ENCODE results near the gene DNAL4.

The DNAL4 gene

DNA sequence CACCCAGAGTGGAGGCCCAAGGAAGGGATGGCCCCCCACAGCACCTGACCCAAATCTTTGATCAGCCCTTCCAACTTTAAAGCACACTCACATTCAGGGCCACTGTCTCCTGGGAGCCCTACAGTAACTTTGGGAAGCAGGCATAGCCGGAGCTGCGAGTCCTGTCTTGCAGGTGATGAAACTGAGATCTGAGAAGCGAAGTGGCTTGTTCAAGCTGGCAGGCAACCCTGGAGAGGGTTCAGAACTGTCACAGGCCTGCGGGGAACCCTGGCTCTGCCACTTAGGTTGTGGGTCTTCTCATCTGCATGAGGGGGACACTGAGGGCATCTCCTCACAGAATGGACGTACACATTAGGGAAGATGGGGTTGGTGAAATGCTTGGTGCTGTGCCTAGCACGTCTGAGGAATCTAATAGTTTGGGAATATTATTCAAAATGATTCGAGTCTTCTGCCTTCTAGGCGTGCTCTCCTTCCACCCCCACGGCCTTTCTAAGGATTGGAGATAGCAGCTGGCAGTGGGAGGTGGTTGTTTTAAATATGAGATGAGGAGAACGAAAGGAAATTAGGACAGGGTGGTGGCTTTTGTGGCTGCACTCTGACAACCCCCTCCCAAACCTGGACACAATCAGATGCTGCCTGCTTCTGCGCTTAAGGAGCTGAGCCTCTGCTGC is 19.3 kb downstream of the DNAL4 start:
- no peak for TF ChIP-seq CTCF (IDR thresholded peaks at IDR 0.05; ENCODE audit: control insufficient read depth, extremely low read depth, insufficient read depth)
- DNase-seq (ENCODE audit: low read depth): no peak
- H3K4me3 ChIP-seq (ENCODE audit: low read depth, low read length): no peak overlapping the region

DNA sequence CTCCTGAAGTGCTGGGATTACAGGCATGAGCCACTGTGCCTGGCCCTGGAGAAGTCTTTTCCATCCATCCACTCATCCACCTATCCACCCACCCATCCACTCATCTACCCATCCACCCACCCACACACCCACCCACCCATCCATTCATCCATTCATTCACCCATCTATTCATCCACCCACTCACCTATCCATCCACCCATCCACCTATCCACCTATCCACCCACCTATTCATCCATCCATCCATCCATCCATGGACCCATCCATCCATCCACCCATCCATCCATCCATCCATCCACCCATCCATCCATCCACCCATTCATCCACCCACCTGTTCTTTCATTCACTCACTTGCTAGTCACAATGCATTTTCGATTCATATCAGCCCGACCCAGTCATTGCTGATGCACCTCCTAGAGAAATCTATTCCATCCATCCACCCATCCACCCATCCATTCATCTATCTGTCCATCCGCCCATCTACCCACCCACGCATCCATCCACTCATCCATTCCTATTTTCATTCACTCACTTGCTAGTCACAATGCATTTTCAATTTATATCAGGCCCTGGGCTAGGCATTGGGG is 20.5 kb downstream of the DNAL4 start:
- no peak for DNase-seq (ENCODE audit: low read depth)
- H3K4me3 ChIP-seq (ENCODE audit: low read depth, low read length): no peak overlapping the region
- no peak for TF ChIP-seq CTCF (IDR thresholded peaks at IDR 0.05; ENCODE audit: control insufficient read depth, extremely low read depth, insufficient read depth)

- no peak for TF ChIP-seq CTCF (IDR thresholded peaks at IDR 0.05; ENCODE audit: control insufficient read depth, extremely low read depth, insufficient read depth)
- no peak for DNase-seq (ENCODE audit: low read depth)
- H3K4me3 ChIP-seq (ENCODE audit: low read depth, low read length): no peak overlapping the region
Measured at GRCh38 chr22:38772623-38772873, 21.4 kb downstream of the DNAL4 start.

GRCh38 chr22:38770257-38770949 is 23.5 kb downstream of the DNAL4 start:
- no peak for TF ChIP-seq CTCF (IDR thresholded peaks at IDR 0.05; ENCODE audit: control insufficient read depth, extremely low read depth, insufficient read depth)
- DNase-seq (ENCODE audit: low read depth): no peak
- no peak overlapping the region for H3K4me3 ChIP-seq (ENCODE audit: low read depth, low read length)

GRCh38 chr22:38768036-38768435 is 25.9 kb downstream of the DNAL4 start:
- no peak overlapping the region for H3K4me3 ChIP-seq (ENCODE audit: low read depth, low read length)
- no peak for DNase-seq (ENCODE audit: low read depth)
- no peak for TF ChIP-seq CTCF (IDR thresholded peaks at IDR 0.05; ENCODE audit: control insufficient read depth, extremely low read depth, insufficient read depth)

DNA sequence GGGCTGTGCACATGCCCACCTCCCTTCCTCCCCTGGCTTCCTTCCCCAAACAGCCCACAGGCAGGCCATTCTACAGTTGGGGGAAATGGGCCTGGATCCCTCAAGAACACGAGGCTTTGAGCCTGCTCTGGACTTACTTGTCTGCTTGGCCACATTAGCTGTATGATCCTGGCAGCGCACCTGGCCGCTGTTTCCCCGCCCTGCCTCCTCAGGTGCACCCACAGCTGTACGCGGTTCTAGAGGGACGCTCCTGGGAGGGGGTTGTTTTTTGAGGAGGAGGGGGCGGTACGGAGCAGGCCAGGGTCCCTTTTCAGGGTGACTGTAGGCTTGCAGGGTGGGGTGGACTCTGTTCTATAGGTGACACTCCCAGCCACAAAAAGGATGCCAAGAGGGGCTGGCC is 26.6 kb downstream of the DNAL4 start:
- TF ChIP-seq CTCF (IDR thresholded peaks at IDR 0.05; ENCODE audit: control insufficient read depth, extremely low read depth, insufficient read depth): no peak
- DNase-seq (ENCODE audit: low read depth): no peak
- no peak overlapping the region for H3K4me3 ChIP-seq (ENCODE audit: low read depth, low read length)
